Esophagus (tissue), 2 donors: ENCODE measurements around the gene SNAI1. TPM values are rescaled to one million over a fixed set of nuclear protein-coding genes. Genes with fewer than 3 reads are reported as not detected.

Source experiments
- H3K27ac ChIP-seq, 2 donors: one replicate each; pipeline ENCODE4 v1.5.1; 2013; ENCODE audit warnings: low read depth in 2 of 2, mild to moderate bottlenecking in 2 of 2, inconsistent platforms in 1 of 2, low read length in 1 of 2, moderate library complexity in 1 of 2
- H3K27me3 ChIP-seq, 2 donors: one replicate each; pipeline ENCODE4 v1.6.1; 2013; ENCODE audit warnings: low read length in 2 of 2, control low read depth in 1 of 2, mild to moderate bottlenecking in 1 of 2; ENCODE audit not compliant: insufficient read depth in 2 of 2, control insufficient read depth in 1 of 2
- H3K36me3 ChIP-seq, 2 donors: one replicate each; pipeline ENCODE4 v1.6.1; 2013; ENCODE audit warnings: low read length in 1 of 2; ENCODE audit not compliant: control insufficient read depth in 2 of 2, insufficient read depth in 2 of 2
- H3K4me1 ChIP-seq, 2 donors: one replicate each; pipeline ENCODE4 v1.6.1; 2013; ENCODE audit warnings: low read length in 1 of 2; ENCODE audit not compliant: control insufficient read depth in 2 of 2, insufficient read depth in 2 of 2
- H3K4me3 ChIP-seq, 2 donors: one replicate each; pipeline ENCODE4 v1.5.1; 2013; ENCODE audit warnings: low read length in 2 of 2, mild to moderate bottlenecking in 2 of 2, low read depth in 1 of 2, moderate library complexity in 1 of 2
- H3K9me3 ChIP-seq, 2 donors: one replicate each; pipeline ENCODE4 v1.6.1; 2013; ENCODE audit warnings: mild to moderate bottlenecking in 2 of 2, low read depth in 1 of 2, low read length in 1 of 2, moderate library complexity in 1 of 2; ENCODE audit not compliant: control insufficient read depth in 2 of 2, insufficient read depth in 1 of 2
- WGBS, 2 donors: extraction: QIAGEN DNeasy Blood & Tissue Kit; methylation state at CpG; one replicate each; pipeline ENCODE4 v1.1.7; 2013; 5-methylcytosine and 5-hydroxymethylcytosine counted together
- polyA plus RNA-seq, 2 donors: library from polyadenylated mRNA; stranded (reverse); fragments of 200-250 nt; gene quantifications; one replicate each; pipeline ENCODE4 v1.2.3, GENCODE V29; 2013
- donor health status: healthy with polysubstance abuse.
- donor health status: Bipolar disorder and iron deficiency.

Gene SNAI1
- polyA plus RNA-seq, result 1 to 10 TPM in 1 of 2 donors, under 1 TPM in 1; 0.86 to 1.2 TPM

GRCh38 chr20:49982346-49983122 is at the start of gene SNAI1:
TSS of gene SNAI1 (plus strand) at chr20:49982980. CDS start at chr20:49983060, 80 bp downstream.
- Histone ChIP-seq H3K36me3 (no peaks in the 10 kb centered on the region), H3K9me3 (no peaks in the 10 kb centered on the region), H3K27ac (peak within 1 kb of the TSS in 1 of 2 donors; percentile 63), H3K4me3 (peak within 1 kb of the TSS; percentile 34 to 36), H3K4me1 (peaks cover 0 to 8% of the 10 kb centered on the region in 2 donors), H3K27me3 (no peaks in the 10 kb centered on the region)
- 2% methylated on average over 67 to 90 of the region's 90 CpGs for WGBS, 2 donors

GRCh38 chr20:49935746-49936152 is 47.0 kb upstream of the SNAI1 start:
- H3K27me3 ChIP-seq, result no peaks in the 10 kb centered on the region
- peak overlapping the region; percentile 24 to 94 for H3K4me3 ChIP-seq
- no peaks in the 10 kb centered on the region for H3K36me3 ChIP-seq
- H3K27ac ChIP-seq, result no peak overlapping the region
- H3K9me3 ChIP-seq, result no peaks in the 10 kb centered on the region
- peaks cover 12 to 14% of the 10 kb centered on the region in 2 donors for H3K4me1 ChIP-seq
- WGBS, 2 donors, result 32 to 34% methylated on average over 21 of the region's 21 CpGs

- Histone ChIP-seq H3K4me3 (peak within 1 kb of the TSS; percentile 85 to 94), H3K36me3 (peaks cover 0 to under 1% of the 10 kb centered on the region in 2 donors), H3K4me1 (peaks cover 12 to 14% of the 10 kb centered on the region in 2 donors), H3K27me3 (no peaks in the 10 kb centered on the region), H3K27ac (peak within 1 kb of the TSS; percentile 81 to 88), H3K9me3 (no peaks in the 10 kb centered on the region)
- 0% methylated on average over 74 to 79 of the region's 79 CpGs for WGBS, 2 donors
Observed at GRCh38 chr20:49936153-49937026, 46.4 kb upstream of the SNAI1 start, which contains the start of gene RNF114. TSS of gene RNF114 (plus strand) at chr20:49936397. CDS start at chr20:49936413, 16 bp downstream.

DNA sequence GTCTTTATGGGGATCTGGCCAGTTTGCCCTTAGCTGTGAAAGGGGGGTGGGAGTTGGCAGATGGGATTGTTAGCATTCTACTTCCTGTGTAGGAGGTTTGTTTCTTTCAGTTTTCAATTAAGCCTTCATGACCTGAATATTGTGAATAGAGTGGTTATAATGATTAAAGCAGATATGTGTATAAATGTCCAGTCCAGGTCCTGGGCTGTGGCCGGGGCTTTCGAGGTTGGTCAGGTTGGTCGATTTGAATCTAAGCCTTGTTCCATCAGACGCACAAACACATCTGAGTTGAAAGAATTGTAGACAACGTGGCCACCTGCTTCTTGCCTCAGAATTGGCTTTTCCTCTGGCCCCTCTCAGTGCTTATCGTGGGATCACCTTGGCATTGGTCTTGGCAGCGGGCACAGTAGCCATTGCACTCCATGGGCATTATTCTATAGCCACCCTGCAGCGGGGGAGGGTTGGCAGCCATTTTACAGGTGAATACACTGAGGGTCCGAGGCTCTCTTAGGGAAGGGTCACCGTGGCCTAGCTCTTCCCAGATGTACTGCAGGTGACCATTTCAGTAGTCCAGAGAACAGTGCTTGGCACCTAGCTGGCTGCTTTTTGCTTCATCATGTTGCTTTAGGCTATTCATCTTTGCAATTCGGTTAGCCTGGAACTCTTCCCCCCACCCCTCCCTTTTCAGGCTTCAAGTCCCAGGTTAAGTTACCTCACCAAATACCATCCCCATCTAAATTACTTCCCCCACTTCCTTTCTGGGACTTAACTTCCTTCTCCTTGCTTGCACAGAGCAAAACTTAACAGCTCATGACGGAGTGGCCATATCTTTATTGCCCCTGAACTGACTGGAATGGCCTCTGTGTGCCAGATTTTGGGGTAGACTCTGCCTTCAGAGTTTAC is 45.5 kb upstream of the SNAI1 start:
- Histone ChIP-seq H3K4me3 (peak overlapping the region; percentile 85 to 94), H3K36me3 (peaks cover 0 to 4% of the 10 kb centered on the region in 2 donors), H3K27me3 (no peaks in the 10 kb centered on the region), H3K27ac (peak overlapping the region; percentile 36 to 81), H3K9me3 (no peaks in the 10 kb centered on the region), H3K4me1 (peaks cover 12 to 14% of the 10 kb centered on the region in 2 donors)
- WGBS, 2 donors, result 13 to 14% methylated on average over 12 of the region's 12 CpGs

GRCh38 chr20:49938173-49939163 is 44.3 kb upstream of the SNAI1 start:
- Histone ChIP-seq H3K27ac (peak overlapping the region in 1 of 2 donors; percentile 33), H3K4me3 (peak overlapping the region in 1 of 2 donors; percentile 94), H3K9me3 (no peaks in the 10 kb centered on the region), H3K4me1 (peaks cover 12 to 14% of the 10 kb centered on the region in 2 donors), H3K27me3 (no peaks in the 10 kb centered on the region), H3K36me3 (peaks cover 0 to 4% of the 10 kb centered on the region in 2 donors)
- 49 to 53% methylated on average over 12 of the region's 12 CpGs for WGBS, 2 donors

DNA sequence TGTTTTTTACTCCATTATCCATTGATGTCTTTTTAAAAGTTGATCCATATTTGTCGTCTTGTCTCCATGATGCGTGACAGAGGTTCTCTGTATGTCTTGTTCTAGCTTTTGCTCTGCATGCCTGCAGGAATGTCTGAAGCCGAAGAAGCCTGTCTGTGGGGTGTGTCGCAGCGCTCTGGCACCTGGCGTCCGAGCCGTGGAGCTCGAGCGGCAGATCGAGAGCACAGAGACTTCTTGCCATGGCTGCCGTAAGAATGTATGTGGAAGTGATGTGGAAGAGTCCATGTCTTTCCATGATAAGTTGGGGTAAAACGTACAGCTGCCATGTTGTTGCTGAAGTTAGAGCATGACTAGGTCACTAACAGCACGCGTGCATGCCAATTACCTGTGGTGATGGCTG is 41.3 kb upstream of the SNAI1 start:
- H3K4me1 ChIP-seq, result peaks cover 12% of the 10 kb centered on the region in 2 donors
- no peaks in the 10 kb centered on the region for H3K9me3 ChIP-seq
- H3K27me3 ChIP-seq, result no peaks in the 10 kb centered on the region
- H3K36me3 ChIP-seq, result peaks cover 0 to 6% of the 10 kb centered on the region in 2 donors
- WGBS, 2 donors, result 95 to 96% methylated on average over 15 of the region's 15 CpGs
- no peak overlapping the region for H3K4me3 ChIP-seq
- H3K27ac ChIP-seq, result no peak overlapping the region

DNA sequence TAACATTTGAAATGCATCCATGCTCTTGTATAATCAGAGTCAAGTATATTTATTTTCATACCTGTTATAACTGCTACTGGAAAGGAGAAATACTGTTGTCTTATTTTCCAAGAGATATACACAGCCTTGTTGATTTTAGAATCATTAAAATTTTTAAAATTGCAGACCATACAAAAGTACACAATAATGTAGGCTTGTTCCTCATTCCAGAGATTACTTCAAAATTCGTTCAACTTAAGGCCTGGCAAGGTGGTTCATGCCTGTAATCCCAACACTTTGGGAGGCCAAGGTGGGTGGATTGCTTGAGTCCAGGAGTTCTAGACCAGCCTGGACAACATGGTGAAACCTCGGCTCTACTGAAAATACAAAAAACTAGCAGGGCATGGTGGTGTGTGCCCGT is 40.5 kb upstream of the SNAI1 start:
- Histone ChIP-seq H3K4me1 (peaks cover 10% of the 10 kb centered on the region in 2 donors), H3K4me3 (no peak overlapping the region), H3K36me3 (peaks cover 0 to 6% of the 10 kb centered on the region in 2 donors), H3K9me3 (no peaks in the 10 kb centered on the region), H3K27me3 (no peaks in the 10 kb centered on the region), H3K27ac (no peak overlapping the region)
- WGBS, 2 donors, result 70 to 71% methylated on average over 3 of the region's 3 CpGs

DNA sequence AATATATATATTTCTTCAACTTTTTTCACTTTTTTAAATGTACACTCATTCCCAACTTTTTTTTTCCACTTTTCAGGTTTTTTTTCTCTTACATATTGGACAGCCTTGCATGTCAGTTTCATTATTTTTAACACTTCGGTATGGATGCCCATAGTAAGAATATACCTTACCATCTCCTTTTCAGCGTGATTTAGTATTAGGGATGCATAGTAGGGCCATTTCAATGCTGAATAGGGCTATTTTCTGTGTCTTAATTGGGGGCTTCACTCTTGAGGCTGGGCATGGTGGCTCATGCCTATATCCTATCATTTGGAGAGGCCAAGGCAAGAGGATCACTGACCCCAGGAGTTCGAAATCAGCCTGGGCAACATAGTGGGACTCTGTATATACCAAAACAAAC is 39.8 kb upstream of the SNAI1 start:
- Histone ChIP-seq H3K4me3 (no peak overlapping the region), H3K9me3 (no peaks in the 10 kb centered on the region), H3K36me3 (peaks cover 0 to 6% of the 10 kb centered on the region in 2 donors), H3K27ac (no peak overlapping the region), H3K27me3 (no peaks in the 10 kb centered on the region), H3K4me1 (peaks cover 6 to 8% of the 10 kb centered on the region in 2 donors)
- WGBS, 2 donors, result 93 to 96% methylated on average over 3 of the region's 3 CpGs
